HepG2 (cell line): Measurements from ENCODE around the gene SCYL1. TPM values are rescaled to one million over a fixed set of nuclear protein-coding genes. Genes with fewer than 3 reads are reported as not detected.

ENCODE experiments used
- ATRX ChIP-seq: sonication (generic); formaldehyde crosslinking; IDR thresholded peaks from 2 replicates; pipeline ENCODE4 v1.4.0; 2020; ENCODE audit warnings: missing genetic modification reagents, borderline replicate concordance
- CENPX ChIP-seq: sonication (generic); formaldehyde crosslinking; IDR thresholded peaks from 2 replicates; pipeline ENCODE4 v1.9.0; 2021; ENCODE audit warnings: mild to moderate bottlenecking, missing genetic modification reagents, moderate library complexity
- ELK4 ChIP-seq: sonication (generic); formaldehyde crosslinking; IDR thresholded peaks from 2 replicates; pipeline ENCODE4 v1.9.0; 2021; ENCODE audit warnings: missing genetic modification reagents, borderline replicate concordance
- IKZF4 ChIP-seq: sonication (generic); formaldehyde crosslinking; IDR thresholded peaks from 2 replicates; pipeline ENCODE4 v1.5.1; 2020; ENCODE audit warnings: borderline replicate concordance, mild to moderate bottlenecking, low read depth, missing genetic modification reagents; ENCODE audit errors: not compliant biosample characterization
- JUN ChIP-seq: sonication (generic); formaldehyde crosslinking; IDR thresholded peaks from 2 replicates; pipeline ENCODE4 v1.4.0; 2020; ENCODE audit warnings: mild to moderate bottlenecking, missing genetic modification reagents
- KAT2B ChIP-seq: fragments of 150-350 bp; IDR thresholded peaks from 2 replicates; pipeline ENCODE4 v1.6.1; 2014; ENCODE audit warnings: low read depth, low read length, borderline replicate concordance
- NR3C1 ChIP-seq: sonication (generic); formaldehyde crosslinking; IDR thresholded peaks from 2 replicates; pipeline ENCODE4 v1.4.0; 2020; ENCODE audit warnings: missing genetic modification reagents
- POGZ ChIP-seq: sonication (generic); formaldehyde crosslinking; IDR thresholded peaks from 2 replicates; pipeline ENCODE4 v1.4.0; 2020; ENCODE audit warnings: mild to moderate bottlenecking, missing genetic modification reagents
- ZNF572 ChIP-seq: sonication (generic); formaldehyde crosslinking; IDR thresholded peaks from 2 replicates; pipeline ENCODE4 v1.5.1; 2020; ENCODE audit warnings: mild to moderate bottlenecking, missing genetic modification reagents
- ZNF710 ChIP-seq: sonication (generic); formaldehyde crosslinking; IDR thresholded peaks from 2 replicates; pipeline ENCODE4 v1.5.0; 2020; ENCODE audit warnings: mild to moderate bottlenecking, missing genetic modification reagents, borderline replicate concordance
- ZSCAN20 ChIP-seq: sonication (generic); formaldehyde crosslinking; IDR thresholded peaks from 2 replicates; pipeline ENCODE4 v1.4.0; 2020; ENCODE audit warnings: missing genetic modification reagents, mild to moderate bottlenecking, borderline replicate concordance
- polyA plus RNA-seq, 8 experiments: library from polyadenylated mRNA; depleted of rRNA in 3 of 8; stranded (reverse) in 7 of 8; unstranded in 1 of 8; fragments of >200 nt; fragmentation: Illumina TruSeq in 4 of 8; extraction: Trizol in 4 of 8; gene quantifications; 2 replicates each; pipeline versions ENCODE4 v1.2.1 to v1.2.3, GENCODE V29; 2011 to 2016; ENCODE audit warnings: low read depth in 4 of 8, missing spikeins in 1 of 8, mixed read lengths in 1 of 8; ENCODE audit not compliant: insufficient read depth in 1 of 8
- total RNA-seq, 5 experiments: library from RNA; depleted of rRNA; stranded (reverse); fragments of >200 nt; fragmentation: Illumina TruSeq; extraction: Trizol; gene quantifications; 2 replicates each; pipeline ENCODE4 v1.2.3, GENCODE V29; 2016; ENCODE audit warnings: low read depth in 1 of 5
- TF ChIP-seq, protein P1 (sequence below): sonication (generic); formaldehyde crosslinking; IDR thresholded peaks from 2 replicates; pipeline ENCODE4 v1.4.0; 2020; ENCODE audit warnings: missing genetic modification reagents
- TF ChIP-seq, protein P2 (sequence below): sonication (generic); formaldehyde crosslinking; IDR thresholded peaks from 2 replicates; pipeline ENCODE4 v1.4.0; 2020; ENCODE audit warnings: missing genetic modification reagents
- TF ChIP-seq, protein P3 (sequence below): sonication (generic); formaldehyde crosslinking; IDR thresholded peaks from 2 replicates; pipeline ENCODE4 v1.4.0; 2020; ENCODE audit warnings: missing genetic modification reagents

The SCYL1 gene
- total and polyA plus RNA-seq, 2 of the 13 experiments (the other 11 are each of a cell fraction or from before 2014, with no cell fraction given) = 65.9 to 103 TPM

GRCh38 chr11:65477149-65477965 lies 47.5 kb upstream of the SCYL1 start (continued):
- TF ChIP-seq IKZF4 (CRISPR knock-in tag) (no peak), CENPX (CRISPR knock-in tag) (no peak), JUN (CRISPR knock-in tag) (peak; percentile 64), ATRX (CRISPR knock-in tag) (no peak), ZSCAN20 (CRISPR knock-in tag) (no peak), ZNF572 (no peak), KAT2B (no peak), ZNF710 (CRISPR knock-in tag) (0 out of 2 replicates have a peak, but pooled peaks have one; percentile 39), POGZ (CRISPR knock-in tag) (0 out of 2 replicates have a peak, but pooled peaks have one; percentile 19), NR3C1 (CRISPR knock-in tag) (no peak), ELK4 (no peak)
- TF ChIP-seq, protein P1, sequence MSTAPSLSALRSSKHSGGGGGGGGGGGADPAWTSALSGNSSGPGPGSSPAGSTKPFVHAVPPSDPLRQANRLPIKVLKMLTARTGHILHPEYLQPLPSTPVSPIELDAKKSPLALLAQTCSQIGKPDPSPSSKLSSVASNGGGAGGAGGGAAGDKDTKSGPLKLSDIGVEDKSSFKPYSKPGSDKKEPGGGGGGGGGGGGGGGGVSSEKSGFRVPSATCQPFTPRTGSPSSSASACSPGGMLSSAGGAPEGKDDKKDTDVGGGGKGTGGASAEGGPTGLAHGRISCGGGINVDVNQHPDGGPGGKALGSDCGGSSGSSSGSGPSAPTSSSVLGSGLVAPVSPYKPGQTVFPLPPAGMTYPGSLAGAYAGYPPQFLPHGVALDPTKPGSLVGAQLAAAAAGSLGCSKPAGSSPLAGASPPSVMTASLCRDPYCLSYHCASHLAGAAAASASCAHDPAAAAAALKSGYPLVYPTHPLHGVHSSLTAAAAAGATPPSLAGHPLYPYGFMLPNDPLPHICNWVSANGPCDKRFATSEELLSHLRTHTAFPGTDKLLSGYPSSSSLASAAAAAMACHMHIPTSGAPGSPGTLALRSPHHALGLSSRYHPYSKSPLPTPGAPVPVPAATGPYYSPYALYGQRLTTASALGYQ (CRISPR knock-in tag) = peak; percentile 23; the same call in 1 of the 2 replicates
- TF ChIP-seq, protein P2, sequence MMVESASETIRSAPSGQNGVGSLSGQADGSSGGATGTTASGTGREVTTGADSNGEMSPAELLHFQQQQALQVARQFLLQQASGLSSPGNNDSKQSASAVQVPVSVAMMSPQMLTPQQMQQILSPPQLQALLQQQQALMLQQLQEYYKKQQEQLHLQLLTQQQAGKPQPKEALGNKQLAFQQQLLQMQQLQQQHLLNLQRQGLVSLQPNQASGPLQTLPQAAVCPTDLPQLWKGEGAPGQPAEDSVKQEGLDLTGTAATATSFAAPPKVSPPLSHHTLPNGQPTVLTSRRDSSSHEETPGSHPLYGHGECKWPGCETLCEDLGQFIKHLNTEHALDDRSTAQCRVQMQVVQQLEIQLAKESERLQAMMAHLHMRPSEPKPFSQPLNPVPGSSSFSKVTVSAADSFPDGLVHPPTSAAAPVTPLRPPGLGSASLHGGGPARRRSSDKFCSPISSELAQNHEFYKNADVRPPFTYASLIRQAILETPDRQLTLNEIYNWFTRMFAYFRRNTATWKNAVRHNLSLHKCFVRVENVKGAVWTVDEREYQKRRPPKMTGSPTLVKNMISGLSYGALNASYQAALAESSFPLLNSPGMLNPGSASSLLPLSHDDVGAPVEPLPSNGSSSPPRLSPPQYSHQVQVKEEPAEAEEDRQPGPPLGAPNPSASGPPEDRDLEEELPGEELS = peak; percentile 34
- TF ChIP-seq, protein P3, sequence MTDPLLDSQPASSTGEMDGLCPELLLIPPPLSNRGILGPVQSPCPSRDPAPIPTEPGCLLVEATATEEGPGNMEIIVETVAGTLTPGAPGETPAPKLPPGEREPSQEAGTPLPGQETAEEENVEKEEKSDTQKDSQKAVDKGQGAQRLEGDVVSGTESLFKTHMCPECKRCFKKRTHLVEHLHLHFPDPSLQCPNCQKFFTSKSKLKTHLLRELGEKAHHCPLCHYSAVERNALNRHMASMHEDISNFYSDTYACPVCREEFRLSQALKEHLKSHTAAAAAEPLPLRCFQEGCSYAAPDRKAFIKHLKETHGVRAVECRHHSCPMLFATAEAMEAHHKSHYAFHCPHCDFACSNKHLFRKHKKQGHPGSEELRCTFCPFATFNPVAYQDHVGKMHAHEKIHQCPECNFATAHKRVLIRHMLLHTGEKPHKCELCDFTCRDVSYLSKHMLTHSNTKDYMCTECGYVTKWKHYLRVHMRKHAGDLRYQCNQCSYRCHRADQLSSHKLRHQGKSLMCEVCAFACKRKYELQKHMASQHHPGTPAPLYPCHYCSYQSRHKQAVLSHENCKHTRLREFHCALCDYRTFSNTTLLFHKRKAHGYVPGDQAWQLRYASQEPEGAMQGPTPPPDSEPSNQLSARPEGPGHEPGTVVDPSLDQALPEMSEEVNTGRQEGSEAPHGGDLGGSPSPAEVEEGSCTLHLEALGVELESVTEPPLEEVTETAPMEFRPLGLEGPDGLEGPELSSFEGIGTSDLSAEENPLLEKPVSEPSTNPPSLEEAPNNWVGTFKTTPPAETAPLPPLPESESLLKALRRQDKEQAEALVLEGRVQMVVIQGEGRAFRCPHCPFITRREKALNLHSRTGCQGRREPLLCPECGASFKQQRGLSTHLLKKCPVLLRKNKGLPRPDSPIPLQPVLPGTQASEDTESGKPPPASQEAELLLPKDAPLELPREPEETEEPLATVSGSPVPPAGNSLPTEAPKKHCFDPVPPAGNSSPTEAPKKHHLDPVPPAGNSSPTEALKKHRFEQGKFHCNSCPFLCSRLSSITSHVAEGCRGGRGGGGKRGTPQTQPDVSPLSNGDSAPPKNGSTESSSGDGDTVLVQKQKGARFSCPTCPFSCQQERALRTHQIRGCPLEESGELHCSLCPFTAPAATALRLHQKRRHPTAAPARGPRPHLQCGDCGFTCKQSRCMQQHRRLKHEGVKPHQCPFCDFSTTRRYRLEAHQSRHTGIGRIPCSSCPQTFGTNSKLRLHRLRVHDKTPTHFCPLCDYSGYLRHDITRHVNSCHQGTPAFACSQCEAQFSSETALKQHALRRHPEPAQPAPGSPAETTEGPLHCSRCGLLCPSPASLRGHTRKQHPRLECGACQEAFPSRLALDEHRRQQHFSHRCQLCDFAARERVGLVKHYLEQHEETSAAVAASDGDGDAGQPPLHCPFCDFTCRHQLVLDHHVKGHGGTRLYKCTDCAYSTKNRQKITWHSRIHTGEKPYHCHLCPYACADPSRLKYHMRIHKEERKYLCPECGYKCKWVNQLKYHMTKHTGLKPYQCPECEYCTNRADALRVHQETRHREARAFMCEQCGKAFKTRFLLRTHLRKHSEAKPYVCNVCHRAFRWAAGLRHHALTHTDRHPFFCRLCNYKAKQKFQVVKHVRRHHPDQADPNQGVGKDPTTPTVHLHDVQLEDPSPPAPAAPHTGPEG (CRISPR knock-in tag) = no peak
